ENCODE results near the gene SH2D5.
"Not testable (repeated sequence)": the region's sequence is repeated elsewhere in the genome, so short reads cannot be mapped to it uniquely, and the experiment has no call there.

The SH2D5 gene

DNA sequence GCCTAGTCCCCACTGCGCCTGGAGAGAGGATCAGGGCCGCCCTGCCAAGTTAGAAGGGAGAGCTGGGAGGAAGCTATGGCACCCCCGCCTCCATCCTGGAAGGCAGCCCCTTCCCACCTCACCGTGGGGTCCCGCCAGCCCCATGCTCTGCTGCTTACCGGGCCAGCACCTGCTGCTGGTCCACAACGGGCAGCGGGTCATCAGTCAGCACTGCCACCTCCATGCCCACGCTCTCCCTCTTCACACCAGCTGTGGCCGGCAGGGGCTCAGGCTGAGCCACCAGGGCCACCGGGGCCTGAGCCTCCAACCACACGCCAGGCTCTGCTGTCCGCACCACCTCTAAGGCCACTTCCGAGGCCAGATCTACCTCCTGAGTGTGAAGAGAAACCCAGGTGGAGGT, 47.9 kb downstream of the SH2D5 start:
- TF ChIP-seq, protein P1, sequence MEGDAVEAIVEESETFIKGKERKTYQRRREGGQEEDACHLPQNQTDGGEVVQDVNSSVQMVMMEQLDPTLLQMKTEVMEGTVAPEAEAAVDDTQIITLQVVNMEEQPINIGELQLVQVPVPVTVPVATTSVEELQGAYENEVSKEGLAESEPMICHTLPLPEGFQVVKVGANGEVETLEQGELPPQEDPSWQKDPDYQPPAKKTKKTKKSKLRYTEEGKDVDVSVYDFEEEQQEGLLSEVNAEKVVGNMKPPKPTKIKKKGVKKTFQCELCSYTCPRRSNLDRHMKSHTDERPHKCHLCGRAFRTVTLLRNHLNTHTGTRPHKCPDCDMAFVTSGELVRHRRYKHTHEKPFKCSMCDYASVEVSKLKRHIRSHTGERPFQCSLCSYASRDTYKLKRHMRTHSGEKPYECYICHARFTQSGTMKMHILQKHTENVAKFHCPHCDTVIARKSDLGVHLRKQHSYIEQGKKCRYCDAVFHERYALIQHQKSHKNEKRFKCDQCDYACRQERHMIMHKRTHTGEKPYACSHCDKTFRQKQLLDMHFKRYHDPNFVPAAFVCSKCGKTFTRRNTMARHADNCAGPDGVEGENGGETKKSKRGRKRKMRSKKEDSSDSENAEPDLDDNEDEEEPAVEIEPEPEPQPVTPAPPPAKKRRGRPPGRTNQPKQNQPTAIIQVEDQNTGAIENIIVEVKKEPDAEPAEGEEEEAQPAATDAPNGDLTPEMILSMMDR (conservative IDR thresholded peaks at IDR 0.05), result no peak
- H3K27ac ChIP-seq, result no peak overlapping the region

DNA sequence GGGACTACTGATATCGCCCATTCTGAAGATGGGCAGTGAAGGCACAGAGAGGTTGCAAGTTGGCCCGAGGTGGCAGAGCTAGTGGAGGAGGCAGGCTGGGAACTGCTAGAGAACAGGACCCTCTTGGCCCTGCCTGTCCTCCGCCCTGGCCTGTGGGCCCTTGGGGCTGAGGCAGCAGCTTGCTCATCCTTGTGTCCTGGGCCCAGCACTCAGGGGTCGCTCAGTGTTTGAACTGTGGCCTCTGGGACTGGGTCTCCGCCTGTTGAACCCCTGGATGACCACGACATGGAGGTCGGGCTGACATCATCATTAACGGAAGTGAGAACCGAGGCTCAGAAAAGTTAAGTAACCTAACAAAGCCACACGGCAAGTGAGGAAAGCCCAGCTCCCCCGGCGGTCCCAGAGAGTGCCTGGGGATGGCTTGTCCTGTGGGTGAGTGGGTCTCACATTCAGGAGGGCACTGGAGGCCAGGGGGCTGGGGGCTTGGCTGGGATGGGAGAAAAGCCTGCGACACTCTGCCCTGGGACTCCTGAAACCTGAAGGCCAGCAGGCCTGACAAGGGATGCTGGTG, 48.4 kb downstream of the SH2D5 start:
- no peak overlapping the region for H3K27ac ChIP-seq
- TF ChIP-seq, protein P1 (conservative IDR thresholded peaks at IDR 0.05), result no peak

DNA sequence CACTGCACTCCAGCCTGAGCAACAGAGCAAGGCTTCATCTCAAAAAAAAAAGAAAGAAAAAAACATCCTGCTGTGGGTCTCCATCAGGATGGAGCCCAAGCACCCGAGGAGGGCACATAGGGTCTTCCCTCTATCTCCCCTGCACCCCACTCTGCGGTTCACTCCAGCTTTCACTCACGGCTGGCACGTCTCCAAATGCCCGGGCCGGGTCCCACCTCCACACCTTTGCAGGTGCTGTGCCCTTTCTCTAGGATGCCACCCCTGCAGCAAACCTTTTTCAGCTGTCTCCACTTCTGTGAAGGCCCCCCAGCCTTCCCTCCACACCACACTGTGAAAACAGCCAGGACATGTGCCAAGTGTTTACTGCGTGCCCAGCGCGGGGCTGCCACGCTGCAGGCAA, 48.9 kb downstream of the SH2D5 start:
- no peak overlapping the region for H3K27ac ChIP-seq
- TF ChIP-seq, protein P1 (conservative IDR thresholded peaks at IDR 0.05), result no peak

DNA sequence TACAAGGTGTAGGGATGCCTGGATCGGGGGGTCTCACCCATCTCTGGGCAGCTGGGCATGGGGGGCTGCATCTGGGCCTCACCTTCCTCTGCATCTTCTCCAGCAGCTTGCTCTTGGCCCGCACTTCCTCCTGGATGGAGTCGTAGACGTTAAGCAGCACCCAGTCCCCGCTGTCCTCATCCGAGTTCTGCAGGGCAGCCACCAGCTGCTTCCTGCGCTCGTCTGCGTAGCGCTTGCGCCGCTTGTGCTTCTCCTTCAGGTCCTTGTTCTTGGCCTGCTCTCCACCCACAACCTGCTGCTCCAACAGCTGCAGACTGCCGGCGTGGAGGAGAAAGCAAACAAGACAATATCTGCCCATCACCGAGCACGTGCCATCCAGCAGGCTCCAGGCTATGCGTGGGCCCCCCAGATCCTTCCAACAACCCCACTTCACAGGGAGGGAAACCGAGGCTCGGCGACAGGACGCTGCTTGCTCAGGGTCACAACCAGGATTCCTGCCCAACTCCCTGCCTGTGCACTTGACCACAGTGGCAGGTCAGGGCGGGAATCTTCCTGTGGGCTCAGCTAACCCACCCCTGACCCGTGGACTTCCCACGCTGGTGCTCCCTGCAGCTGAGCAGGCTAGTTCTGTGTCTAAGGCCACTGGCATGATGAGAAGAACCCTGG, 49.8 kb downstream of the SH2D5 start:
- no peak overlapping the region for H3K27ac ChIP-seq
- TF ChIP-seq, protein P1 (conservative IDR thresholded peaks at IDR 0.05), result no peak

DNA sequence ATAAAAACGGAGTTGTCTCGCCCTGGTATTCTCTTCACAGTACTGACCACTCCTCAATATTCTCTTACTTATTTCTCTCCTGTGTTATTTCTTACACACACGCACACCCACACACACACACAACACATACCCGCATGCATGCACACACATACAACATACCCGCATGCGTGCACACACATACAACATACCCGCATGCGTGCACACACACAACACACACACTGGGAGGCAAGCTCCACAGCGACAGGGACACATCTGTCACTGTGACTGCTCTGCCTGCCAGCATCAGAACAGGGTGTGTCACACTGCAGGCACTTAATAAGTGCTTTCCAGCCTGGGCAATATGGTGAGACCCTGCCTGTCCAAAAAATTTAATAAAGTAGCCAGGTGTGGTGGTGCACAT, 50.5 kb downstream of the SH2D5 start:
- TF ChIP-seq, protein P1 (conservative IDR thresholded peaks at IDR 0.05), result no peak

DNA sequence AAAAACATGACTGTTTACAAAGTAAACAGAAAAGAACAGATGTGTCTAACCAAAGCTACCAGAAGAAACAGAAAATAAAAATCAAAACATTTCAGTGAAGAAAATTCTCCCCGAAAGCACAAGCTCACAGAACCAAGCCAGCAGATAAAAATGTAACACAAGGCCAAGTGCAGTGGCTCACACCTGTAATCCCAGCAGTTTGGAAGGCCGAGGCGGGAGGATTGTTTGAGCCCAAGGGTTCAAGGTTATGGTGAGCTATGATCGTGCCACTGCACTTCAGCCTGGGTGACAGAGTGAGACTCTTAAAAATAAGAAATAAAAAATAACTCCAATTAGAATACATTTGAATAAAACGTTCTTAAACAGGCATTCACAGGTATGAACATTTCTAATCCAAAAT, 52.2 kb downstream of the SH2D5 start:
- H3K27ac ChIP-seq, result peak overlapping the region; percentile 64
- TF ChIP-seq, protein P1 (conservative IDR thresholded peaks at IDR 0.05), result no peak

More for the DNA sequence above, 50.5 kb downstream of the SH2D5 start:
- no peak overlapping the region for H3K27ac ChIP-seq

DNA sequence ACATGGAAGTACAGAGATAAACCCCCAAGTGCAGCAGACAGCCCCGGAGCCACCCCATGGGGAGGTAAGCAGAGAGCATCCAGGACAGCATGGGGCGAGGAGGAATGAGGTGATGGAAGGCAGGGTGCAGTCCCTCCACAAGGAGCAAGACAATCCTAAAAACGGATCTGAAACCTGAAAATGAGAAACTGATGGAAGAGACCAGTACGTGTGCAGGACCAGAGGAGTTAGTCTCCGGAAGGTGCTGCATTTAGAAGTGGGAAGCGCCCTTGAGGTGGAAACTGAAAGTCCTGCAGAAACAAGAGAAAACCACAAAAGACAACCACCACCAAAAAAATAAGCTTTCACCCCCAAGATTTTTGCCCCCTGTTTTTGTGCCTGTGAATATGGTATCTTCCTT, 53.9 kb downstream of the SH2D5 start:
- TF ChIP-seq, protein P1 (conservative IDR thresholded peaks at IDR 0.05), result no peak
- H3K27ac ChIP-seq, result no peak overlapping the region

DNA sequence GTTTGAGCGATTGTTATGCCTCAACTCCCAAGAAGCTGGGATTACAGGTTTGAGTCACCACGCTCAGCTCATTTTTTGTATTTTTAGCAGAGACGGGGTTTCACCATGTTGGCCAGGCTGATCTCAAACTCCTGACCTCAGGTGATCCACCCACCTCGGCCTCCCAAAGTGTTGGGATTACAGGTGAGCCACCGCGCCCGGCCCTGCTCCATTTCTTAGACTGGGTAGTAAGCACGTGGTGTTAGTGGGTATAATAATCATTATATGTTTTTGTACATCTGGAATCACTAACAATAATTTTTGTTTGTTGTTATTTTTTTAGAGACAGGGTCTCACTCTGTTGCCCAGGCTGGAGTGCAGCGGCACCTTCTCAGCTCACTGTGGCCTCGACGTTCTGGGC, 58.9 kb downstream of the SH2D5 start:
- not testable (repeated sequence) for H3K27ac ChIP-seq
